HL-60 (cell line): Measurements from ENCODE around the gene MAP4K4.
"Not testable (repeated sequence)": the region's sequence is repeated elsewhere in the genome, so short reads cannot be mapped to it uniquely, and the experiment has no call there.

ENCODE experiments used
- DNase-seq, 2 experiments: peaks; one replicate each; pipeline ENCODE4 v3.0.0-alpha.2; 2010 to 2020; ENCODE audit warnings: low read depth in 1 of 2, low spot score in 1 of 2
- H3K27ac ChIP-seq: fragments of 250-450 bp; sonication (Bioruptor Pico); replicated peaks from 2 replicates; pipeline ENCODE4 v1.5.1; 2020; ENCODE audit warnings: mild to moderate bottlenecking, moderate library complexity
- H3K27me3 ChIP-seq: fragments of 250-450 bp; sonication (Bioruptor Pico); 2 replicates; pipeline ENCODE4 v1.5.1; 2021; ENCODE audit warnings: mild to moderate bottlenecking, moderate library complexity; ENCODE audit not compliant: insufficient read depth, poor library complexity, severe bottlenecking
- H3K4me3 ChIP-seq: replicated peaks from 2 replicates; pipeline ENCODE4 v1.5.1; 2011; ENCODE audit warnings: mild to moderate bottlenecking, control low read depth, low read length; ENCODE audit not compliant: insufficient read depth
- GABPA ChIP-seq: IDR thresholded peaks from 2 replicates; pipeline ENCODE4 v1.6.1; 2012; ENCODE audit warnings: low read depth
- POLR2AphosphoS5 ChIP-seq: IDR thresholded peaks from 2 replicates; pipeline ENCODE4 v1.6.1; 2012; ENCODE audit warnings: low read depth
- SPI1 ChIP-seq: IDR thresholded peaks from 2 replicates; pipeline ENCODE4 v1.6.1; 2012; ENCODE audit warnings: low read depth, mild to moderate bottlenecking, borderline replicate concordance
- TF ChIP-seq, protein P1 (sequence below): IDR thresholded peaks from one replicate; pipeline ENCODE4 v1.5.1; 2011; ENCODE audit warnings: low read length, control low read depth, inconsistent platforms; ENCODE audit not compliant: insufficient read depth
- TF ChIP-seq, protein P2 (sequence below): IDR thresholded peaks from 2 replicates; pipeline ENCODE4 v1.6.1; 2012; ENCODE audit warnings: low read depth; ENCODE audit not compliant: insufficient replicate concordance

Gene MAP4K4

DNA sequence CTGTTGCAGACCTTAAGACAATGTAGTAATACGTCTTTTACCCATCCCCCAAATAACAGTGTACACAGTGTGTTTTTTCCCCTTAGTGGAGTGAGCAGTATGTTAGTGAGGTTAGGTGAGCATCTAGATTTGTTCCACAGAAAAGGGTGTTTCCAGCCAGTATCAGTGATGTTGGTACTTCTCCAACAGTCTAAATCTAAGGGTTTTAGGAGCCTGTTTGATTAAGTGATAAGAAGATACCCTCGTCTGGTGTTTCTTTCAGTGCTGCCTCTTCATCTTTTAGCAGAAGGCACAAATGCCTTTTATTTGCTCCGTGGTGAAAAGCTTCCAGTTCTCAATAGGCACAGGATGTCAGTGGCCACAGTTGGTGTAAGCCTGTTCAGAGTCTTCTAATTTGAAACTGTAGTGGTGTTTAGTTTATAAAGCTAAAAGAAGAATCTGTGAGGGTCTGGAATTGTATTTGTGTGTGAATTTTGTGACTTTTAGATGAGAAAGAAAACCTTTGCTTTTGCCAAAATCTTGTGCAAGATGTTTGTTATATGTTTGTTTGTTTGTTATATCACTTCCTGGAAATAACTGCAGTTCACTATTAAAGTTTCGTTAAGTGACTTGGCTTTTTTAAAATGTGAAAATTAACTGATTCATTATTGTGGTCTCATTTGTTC, 71.2 kb downstream of the MAP4K4 start:
- no peak for DNase-seq
- Histone ChIP-seq H3K27ac (no peak overlapping the region), H3K4me3 (no peak overlapping the region), H3K27me3 (no peaks in the 10 kb centered on the region)
- TF ChIP-seq GABPA (no peak), SPI1 (no peak), POLR2AphosphoS5 (no peak)
- TF ChIP-seq, protein P1, sequence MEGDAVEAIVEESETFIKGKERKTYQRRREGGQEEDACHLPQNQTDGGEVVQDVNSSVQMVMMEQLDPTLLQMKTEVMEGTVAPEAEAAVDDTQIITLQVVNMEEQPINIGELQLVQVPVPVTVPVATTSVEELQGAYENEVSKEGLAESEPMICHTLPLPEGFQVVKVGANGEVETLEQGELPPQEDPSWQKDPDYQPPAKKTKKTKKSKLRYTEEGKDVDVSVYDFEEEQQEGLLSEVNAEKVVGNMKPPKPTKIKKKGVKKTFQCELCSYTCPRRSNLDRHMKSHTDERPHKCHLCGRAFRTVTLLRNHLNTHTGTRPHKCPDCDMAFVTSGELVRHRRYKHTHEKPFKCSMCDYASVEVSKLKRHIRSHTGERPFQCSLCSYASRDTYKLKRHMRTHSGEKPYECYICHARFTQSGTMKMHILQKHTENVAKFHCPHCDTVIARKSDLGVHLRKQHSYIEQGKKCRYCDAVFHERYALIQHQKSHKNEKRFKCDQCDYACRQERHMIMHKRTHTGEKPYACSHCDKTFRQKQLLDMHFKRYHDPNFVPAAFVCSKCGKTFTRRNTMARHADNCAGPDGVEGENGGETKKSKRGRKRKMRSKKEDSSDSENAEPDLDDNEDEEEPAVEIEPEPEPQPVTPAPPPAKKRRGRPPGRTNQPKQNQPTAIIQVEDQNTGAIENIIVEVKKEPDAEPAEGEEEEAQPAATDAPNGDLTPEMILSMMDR = no peak
- TF ChIP-seq, protein P2, sequence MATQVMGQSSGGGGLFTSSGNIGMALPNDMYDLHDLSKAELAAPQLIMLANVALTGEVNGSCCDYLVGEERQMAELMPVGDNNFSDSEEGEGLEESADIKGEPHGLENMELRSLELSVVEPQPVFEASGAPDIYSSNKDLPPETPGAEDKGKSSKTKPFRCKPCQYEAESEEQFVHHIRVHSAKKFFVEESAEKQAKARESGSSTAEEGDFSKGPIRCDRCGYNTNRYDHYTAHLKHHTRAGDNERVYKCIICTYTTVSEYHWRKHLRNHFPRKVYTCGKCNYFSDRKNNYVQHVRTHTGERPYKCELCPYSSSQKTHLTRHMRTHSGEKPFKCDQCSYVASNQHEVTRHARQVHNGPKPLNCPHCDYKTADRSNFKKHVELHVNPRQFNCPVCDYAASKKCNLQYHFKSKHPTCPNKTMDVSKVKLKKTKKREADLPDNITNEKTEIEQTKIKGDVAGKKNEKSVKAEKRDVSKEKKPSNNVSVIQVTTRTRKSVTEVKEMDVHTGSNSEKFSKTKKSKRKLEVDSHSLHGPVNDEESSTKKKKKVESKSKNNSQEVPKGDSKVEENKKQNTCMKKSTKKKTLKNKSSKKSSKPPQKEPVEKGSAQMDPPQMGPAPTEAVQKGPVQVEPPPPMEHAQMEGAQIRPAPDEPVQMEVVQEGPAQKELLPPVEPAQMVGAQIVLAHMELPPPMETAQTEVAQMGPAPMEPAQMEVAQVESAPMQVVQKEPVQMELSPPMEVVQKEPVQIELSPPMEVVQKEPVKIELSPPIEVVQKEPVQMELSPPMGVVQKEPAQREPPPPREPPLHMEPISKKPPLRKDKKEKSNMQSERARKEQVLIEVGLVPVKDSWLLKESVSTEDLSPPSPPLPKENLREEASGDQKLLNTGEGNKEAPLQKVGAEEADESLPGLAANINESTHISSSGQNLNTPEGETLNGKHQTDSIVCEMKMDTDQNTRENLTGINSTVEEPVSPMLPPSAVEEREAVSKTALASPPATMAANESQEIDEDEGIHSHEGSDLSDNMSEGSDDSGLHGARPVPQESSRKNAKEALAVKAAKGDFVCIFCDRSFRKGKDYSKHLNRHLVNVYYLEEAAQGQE = no peak

DNA sequence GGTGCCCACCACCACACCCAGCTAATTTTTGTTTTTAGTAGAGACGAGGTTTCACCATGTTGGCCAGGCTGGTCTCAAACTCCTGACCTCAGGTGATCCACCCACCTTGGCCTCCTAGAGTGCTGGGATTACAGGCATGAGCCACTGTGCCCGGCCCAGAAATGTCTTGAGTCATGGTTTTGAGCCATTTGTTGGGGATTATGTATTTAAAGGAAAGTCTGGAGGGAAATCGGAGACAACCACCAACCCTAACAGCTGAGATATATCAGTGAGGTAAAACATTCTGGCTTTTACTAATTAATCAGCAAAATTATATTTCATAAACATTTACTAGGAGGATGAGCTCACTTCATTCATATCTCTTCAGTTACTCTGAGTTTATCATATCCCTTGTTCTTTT, 72.2 kb downstream of the MAP4K4 start:
- DNase-seq, H3K4me3 ChIP-seq, H3K27me3 ChIP-seq, H3K27ac ChIP-seq: not testable (repeated sequence)

DNA sequence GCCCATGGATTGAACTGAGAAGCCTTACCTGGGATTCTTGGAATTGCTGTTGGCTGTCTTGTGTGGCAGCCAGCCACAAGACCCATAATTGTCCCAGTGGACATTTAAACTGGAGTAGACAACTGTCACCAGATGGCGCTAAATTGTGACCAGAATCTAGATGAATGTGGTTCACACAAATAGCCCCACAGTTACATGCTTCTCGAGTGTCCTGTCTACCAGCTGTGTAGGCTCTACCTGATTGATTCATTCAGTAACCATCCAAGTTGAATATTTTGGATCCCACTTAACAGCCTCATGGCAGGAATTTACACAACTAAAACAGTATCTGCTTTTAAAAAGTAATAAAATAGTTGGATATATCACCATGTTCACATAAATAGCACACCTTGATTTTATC, 73.2 kb downstream of the MAP4K4 start:
- H3K4me3 ChIP-seq = no peak overlapping the region
- H3K27me3 ChIP-seq = no peaks in the 10 kb centered on the region
- H3K27ac ChIP-seq = no peak overlapping the region
- TF ChIP-seq, protein P2 = no peak
- TF ChIP-seq, protein P1 = peak; percentile 50
- peak; percentile 24 to 64 for DNase-seq

DNA sequence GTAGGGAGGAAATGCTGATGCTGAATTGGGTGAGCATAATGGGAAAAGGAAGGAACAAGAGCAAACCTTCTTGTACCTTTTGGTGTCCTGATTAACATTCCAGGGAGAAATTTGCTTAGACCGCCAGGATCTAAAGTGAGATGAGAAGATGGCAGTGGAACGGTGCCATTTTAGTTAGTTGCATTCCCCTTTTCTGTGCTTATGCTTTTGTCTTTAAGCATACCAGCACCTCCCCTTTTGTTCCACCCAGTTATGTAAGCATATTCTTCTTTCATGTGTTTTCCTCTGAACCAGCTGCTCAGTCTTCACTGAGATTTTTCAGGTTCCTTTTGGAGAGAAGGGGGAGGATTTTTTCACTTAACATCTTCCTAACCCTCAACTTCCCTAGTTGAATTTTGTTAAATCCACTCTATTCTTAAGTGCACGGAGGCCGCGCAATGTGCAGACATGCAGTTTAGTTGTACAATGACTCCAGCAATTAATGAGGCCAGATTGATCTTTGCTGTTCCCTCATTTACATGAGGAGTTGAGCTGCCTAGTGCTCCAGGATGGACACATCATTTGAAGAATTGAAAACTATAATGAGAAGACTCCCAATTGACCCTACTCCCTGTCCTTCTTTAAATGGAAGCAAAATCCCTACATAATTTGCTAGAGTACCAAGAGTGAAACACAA, 73.9 kb downstream of the MAP4K4 start:
- no peak for DNase-seq
- Histone ChIP-seq H3K27me3 (no peaks in the 10 kb centered on the region), H3K27ac (no peak overlapping the region), H3K4me3 (no peak overlapping the region)
- TF ChIP-seq, protein P2 = no peak
- no peak for TF ChIP-seq POLR2AphosphoS5
